HG03280 (cell line): ENCODE results near the gene DIPK1B.

Experiments
- ATAC-seq: cut with Tn5 transposase; IDR thresholded peaks from one replicate; pipeline ENCODE4 v1.9.1; 2021; ENCODE audit warnings: mild to moderate bottlenecking, moderate library complexity; ENCODE audit not compliant: unreplicated experiment

DIPK1B gene

GRCh38 chr9:136673088-136673974 lies 39.0 kb upstream of the DIPK1B start:
- no peak for ATAC-seq

GRCh38 chr9:136673975-136674785 lies 38.2 kb upstream of the DIPK1B start:
- ATAC-seq, result no peak

- no peak for ATAC-seq
Observed at GRCh38 chr9:136674786-136675349, 37.5 kb upstream of the DIPK1B start.

- ATAC-seq, result no peak
Observed at GRCh38 chr9:136675477-136676296, 36.7 kb upstream of the DIPK1B start.

- ATAC-seq, result no peak
Observed at GRCh38 chr9:136676297-136676794, 36.0 kb upstream of the DIPK1B start.

GRCh38 chr9:136676920-136677686 lies 35.3 kb upstream of the DIPK1B start:
- no peak for ATAC-seq

GRCh38 chr9:136678034-136678433 lies 34.3 kb upstream of the DIPK1B start:
- ATAC-seq, result no peak

GRCh38 chr9:136678624-136679023 lies 33.7 kb upstream of the DIPK1B start:
- ATAC-seq, result no peak

GRCh38 chr9:136679431-136679941 lies 32.9 kb upstream of the DIPK1B start:
- no peak for ATAC-seq

- ATAC-seq, result no peak
Observed at GRCh38 chr9:136681029-136681428, 31.3 kb upstream of the DIPK1B start.

GRCh38 chr9:136681945-136682699 lies 30.2 kb upstream of the DIPK1B start:
- ATAC-seq, result no peak

GRCh38 chr9:136682710-136683109 lies 29.7 kb upstream of the DIPK1B start:
- ATAC-seq, result no peak

GRCh38 chr9:136683173-136683745 lies 29.1 kb upstream of the DIPK1B start:
- no peak for ATAC-seq

- ATAC-seq, result no peak
Observed at GRCh38 chr9:136683755-136684154, 28.6 kb upstream of the DIPK1B start.

GRCh38 chr9:136684339-136684738 lies 28.0 kb upstream of the DIPK1B start:
- ATAC-seq, result no peak

GRCh38 chr9:136684799-136685198 lies 27.6 kb upstream of the DIPK1B start:
- no peak for ATAC-seq

- no peak for ATAC-seq
Observed at GRCh38 chr9:136685216-136685615, 27.2 kb upstream of the DIPK1B start.

GRCh38 chr9:136685790-136686533 lies 26.4 kb upstream of the DIPK1B start:
- no peak for ATAC-seq
